GM21717 (cell line): ENCODE results near the gene GDF7.

ENCODE experiments used
- ATAC-seq: cut with Tn5 transposase; IDR thresholded peaks from one replicate; pipeline ENCODE4 v1.9.1; 2021; ENCODE audit warnings: mild to moderate bottlenecking, moderate library complexity; ENCODE audit not compliant: unreplicated experiment

GDF7 gene

DNA sequence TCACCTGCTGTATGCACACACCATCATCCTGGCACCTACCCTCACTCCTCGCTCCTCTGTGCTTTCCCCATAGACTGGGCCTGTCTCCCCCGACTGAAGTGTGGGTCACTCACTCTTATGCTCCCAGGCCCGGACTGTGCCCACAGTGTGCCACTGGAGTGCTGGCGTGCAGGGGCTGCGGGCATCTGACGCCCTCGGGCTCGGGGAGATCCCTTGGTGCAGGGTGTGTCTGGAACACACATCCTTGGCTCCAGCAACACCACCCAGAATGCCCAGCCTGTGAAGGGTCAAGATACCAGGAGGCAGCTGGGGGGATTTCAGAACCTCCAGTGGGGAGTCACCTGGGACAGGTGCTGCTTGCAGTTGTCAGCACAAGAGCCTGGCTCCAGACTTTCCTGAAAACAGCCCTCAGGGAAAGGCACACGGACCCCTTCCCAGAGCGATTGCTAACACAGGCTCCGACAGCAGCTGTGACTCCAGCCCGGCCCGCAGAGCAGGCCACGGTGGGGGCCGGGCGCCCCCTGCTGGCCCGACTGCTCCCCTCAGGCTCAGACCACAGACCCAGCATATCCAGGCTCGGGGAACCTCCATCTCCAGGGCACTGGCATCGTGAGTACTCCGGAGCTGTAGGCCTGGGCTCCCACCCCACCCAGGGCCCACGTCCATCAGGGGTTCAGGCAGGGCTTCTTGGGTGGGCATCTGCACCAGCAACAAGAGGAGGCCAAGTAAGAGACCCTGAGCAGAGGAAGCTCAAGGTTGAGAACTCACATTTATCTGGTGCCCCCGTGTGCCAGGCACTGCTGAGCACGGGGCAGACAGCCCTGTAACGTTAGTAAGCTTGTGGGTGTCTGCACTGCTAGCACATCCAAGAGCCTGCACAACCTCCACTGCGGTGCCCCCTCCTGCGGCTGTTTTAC is 24.6 kb upstream of the GDF7 start:
- ATAC-seq: peak; percentile 94

DNA sequence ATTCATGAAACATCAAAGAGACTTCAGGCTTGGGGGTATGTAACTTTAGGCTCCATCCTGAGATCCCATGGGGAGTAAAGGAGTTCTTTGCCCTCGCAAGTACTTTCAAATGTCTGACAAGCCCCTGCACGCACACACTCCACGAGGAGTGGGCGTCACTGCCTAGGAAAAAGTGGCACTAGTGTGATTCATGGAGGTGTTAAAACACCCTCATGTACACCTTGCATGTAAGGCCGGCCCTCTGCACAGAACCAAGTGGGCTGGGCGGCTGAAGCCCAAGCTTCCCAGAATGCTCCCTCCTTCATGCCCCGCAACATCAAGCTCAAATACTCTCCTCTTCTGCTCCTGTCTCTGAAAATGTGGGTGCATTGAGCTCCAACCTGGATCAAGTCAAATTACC is 23.9 kb upstream of the GDF7 start:
- ATAC-seq: no peak

DNA sequence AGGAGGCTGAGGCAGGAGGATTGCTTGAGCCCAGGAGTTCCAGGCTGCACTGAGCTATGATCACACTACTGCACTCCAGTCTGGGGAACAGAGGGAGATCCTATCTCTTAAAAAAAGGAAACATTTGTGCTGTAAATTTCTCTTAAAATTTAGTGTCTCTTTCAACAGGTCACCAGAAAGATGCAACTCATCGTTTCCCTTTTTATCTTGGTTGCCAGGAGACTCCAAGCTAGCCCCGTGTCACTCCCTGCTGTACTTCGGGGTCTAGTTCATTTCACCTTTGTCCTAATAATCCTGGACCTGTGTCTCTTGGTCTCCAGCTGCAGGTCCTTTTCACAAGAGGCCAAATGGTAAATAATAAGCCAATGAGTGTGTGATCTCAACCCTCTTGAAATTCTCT is 23.1 kb upstream of the GDF7 start:
- ATAC-seq: no peak

DNA sequence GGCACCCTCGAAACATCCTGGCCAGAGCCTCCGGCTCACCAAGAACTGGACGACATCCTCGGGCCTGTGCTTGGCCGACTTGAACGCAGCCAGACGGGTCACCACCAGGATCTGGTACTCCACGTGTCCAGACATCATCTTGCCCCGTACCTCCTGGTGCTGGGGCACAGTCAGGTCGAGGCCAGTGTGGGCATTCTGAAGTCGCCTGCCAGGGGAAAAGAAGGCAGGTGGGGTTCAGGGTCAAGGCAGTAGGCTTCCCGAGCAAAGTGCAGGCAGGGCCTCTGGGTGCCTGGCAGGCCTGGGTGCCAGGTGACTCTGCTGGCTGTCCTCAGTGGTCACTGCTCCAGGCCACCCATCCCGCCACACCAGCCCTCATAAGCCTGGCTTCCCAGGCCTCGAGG is 21.6 kb upstream of the GDF7 start:
- ATAC-seq: no peak

DNA sequence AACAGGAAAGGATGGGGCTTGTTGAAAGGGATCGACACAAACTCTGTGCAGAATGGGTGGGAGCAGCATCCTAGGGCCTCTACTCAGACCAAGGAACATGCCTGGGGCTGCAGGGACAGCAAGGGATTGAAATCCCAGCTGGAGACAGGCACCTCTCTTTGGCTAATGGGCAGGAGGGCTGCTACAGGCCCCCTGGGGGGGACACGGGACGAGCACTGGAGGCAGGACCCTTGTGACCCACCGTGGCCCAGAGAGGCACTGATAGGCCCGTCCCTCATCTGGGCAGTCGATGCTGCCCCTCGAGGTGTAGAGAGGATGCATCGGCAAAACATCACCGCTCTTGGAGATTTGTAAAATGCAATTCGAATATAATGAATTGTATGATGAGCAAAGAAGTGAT is 21.2 kb upstream of the GDF7 start:
- ATAC-seq: no peak

DNA sequence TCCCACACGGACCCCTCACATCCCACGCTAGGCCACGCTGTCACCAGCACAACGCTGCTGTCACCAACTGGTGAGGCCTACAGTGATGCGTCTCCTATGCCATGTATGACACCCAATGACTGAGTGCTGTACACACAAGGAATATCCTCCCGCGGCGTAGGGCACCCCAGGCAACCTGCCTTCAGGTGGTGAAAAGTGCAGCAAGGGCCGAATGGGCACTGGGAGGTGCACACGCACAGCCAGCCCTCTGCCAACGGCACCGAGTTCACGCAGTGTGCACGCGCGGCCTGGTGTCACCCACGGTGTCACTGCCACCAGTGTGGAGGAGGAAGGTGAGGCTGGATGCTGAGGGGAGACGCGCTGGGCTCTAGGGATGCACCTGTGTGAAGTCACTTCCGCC is 20.5 kb upstream of the GDF7 start:
- no peak for ATAC-seq

DNA sequence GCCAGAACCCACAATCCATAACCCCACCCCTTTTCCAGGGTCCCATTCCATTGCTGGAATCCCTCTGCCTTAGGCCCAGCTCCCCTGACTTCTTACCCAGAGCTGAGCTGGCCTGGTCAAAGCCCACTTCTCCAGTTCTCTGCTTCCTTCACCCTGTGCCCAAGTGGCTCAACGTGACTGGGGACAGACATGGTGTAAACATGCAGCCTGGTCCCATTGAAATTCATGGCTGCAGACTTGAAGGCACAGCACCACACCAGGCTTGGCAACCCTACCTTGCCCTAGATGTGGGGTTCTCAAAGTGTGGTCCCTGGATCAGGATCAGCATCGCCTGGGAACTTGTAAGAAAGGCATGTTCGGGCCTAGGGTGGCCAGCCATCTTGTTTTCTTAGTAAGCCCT is 19.7 kb upstream of the GDF7 start:
- ATAC-seq: no peak

DNA sequence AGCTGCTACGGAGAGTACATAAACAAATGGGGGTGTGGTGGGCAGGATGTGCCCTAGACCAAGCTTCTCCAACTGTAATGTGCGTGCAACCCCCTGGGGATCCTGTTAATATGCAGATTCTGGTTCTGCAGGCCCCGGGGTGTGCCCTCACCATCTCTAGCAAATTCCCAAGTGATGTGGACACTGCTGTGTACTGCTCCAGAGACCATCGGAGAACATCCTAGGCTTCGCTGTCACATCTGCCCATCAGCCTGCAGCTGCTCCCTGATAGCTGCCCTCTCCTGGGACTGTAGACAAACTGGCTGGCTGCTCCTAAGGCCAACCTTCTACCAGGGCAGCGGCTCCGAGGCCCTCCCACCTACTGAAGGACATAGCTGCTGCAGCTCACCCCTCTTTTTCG is 19.2 kb upstream of the GDF7 start:
- ATAC-seq: no peak

DNA sequence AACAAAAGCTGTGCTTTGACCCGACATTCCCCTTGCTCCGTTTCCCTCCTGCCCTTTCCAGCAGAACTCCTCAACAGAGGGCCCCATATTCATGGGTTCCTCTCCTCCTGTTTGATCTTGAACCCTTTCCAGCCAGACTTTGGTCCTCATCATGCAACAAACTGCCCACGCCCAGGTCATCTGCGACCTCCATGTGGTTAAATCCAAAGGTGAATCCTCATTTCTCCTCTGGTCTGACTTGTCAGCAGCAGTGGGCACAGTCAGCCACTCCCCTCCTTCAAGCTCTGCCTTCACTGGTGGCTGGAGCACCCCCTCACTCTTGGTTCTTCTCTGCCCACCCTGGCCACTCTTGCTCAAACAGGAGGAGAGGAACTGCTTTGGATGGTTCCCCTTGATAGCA is 18.7 kb upstream of the GDF7 start:
- no peak for ATAC-seq

DNA sequence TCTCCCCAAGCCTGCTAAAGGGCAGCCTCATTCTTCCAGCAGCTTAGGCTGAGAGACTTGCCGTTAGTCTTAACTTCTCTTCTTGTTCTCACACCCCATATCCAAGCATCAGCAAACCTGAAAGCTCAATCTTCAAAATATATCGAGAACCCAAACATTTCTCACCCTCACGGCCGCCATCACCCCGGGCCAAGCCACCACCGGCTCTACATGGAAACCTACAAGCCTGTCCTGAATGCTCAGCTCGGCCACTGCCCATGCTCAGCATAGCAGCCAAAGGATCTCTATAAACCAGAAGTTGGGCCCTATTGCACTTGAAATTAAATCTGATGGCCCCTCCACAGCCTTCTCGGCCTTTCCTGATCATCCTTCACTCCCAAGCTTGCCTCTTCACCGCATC is 18.1 kb upstream of the GDF7 start:
- no peak for ATAC-seq

DNA sequence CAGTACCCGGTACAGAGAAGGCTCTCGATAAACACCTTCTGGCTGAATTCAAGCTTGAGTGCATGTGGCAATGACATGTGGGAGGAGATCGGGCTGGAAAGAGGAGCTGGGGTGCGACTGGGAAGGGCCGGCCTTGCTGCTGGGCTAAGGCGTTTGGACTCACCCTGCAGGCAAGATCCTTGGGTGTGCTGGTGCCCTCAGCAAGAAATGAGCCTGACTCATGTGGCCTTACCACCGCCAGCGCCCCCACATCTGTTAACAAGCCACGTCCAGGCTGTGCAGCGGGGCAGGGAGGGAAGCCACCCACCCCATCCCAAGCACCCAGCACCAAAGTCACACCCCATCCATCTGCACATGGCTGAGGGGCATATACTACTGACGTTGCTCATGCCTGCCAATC is 17.4 kb upstream of the GDF7 start:
- ATAC-seq: no peak

DNA sequence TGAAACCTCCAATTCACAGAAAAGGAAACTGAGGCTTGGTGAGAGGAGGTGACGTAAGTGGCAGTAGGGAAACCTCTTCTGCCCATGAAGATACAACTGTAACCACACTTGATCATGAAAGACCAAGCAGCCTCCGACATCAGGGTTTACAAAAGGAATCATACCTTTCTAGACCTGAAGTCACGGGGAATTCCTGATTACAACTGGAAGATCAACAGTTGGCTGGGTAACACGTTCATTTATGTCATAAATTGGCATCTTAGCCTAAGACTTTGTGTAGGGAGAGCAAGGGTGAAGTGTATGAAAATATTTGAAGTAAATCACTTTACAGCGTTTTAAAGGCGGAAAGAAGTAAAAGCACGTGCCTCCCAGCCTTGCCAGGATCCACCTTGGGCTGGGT is 17.0 kb upstream of the GDF7 start:
- no peak for ATAC-seq

DNA sequence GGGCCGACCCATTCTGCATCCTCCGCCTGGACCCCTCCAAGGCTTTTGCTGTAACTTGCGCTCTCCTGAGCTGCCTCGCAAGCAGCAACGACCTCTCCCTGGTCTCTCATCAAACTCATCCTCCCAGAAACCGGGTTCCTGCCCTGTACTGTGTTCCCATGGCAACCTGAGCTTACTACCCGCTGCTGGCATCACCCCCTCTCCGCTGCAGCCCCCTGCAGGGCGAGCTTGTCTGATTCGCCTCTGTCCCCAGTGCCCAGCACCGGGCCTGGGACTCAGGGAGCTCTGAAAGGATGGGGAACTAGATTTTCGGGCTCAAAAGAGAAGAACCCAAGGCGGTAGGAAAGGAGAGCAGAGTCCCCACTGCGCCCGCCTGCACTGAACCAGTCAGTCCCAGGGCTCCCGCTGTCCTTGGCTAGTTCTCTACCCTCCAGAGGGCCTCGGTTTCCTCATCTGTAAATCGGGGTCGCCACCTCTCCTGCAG is 16.5 kb upstream of the GDF7 start:
- peak; percentile 13 for ATAC-seq

DNA sequence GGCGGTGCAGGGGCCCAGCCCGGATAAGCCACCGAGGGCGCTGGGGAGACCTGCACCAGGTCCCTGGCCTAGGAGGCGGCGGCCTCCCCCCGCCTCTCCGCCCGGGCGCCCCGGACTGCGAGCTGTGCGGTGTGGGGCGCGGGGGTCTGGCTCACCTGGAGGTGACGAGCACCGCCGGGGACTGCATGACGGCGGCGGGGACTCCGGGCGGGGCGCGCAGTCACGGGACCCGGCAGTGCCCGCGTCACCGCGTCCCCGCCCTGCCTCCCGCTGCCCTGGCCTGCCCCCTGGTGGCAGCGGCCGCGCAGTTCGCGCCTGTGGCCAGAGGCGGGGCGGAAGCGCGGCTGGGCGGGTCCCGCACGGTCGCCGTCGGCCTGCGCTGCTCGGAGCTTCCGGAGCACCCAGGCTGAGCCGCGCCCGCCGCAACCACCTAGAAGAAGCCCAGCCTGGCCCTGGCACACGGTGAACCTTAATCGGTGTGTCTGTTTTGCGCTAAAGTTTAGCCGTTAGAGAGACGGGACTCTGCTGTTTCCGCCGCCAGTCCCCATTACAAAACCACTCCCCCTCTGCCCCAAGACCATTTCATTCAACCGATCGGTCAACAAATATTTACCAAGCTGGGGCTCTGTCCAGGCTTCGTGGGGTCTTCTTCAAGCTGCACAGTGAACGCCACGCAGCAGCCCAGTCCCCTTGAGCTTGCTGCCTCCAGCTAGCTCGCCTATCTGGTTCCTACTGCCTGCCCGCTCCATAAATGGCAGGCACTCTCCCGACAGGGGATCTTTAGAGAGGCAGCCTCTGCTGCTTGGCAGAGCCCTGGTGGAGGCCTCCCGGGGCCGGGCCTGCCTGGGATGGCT is 15.8 kb upstream of the GDF7 start, which contains the start of gene HS1BP3:
HS1BP3 (minus strand) TSS at position 222 of the 854 bp plus-strand sequence; CDS start at position 187, 35 bp downstream.
- peak; percentile 98 for ATAC-seq

DNA sequence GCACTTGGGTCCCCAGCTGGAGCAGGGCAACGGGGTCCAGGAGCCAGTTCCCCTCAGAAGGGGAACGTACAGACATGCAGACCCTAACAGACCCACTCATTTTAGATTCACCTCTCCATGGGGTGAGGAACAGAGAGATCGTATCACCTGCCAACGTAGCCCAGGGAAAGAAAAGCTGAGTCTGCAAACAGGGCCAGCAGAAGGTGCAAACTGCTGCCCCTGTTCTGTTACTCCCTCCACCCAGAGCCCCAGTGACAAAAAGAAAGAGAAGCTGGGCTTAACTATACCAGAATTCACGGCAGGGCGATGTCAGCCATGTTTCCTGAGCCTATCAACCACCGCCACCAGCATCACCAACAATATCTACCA is 15.2 kb upstream of the GDF7 start:
- ATAC-seq: no peak

DNA sequence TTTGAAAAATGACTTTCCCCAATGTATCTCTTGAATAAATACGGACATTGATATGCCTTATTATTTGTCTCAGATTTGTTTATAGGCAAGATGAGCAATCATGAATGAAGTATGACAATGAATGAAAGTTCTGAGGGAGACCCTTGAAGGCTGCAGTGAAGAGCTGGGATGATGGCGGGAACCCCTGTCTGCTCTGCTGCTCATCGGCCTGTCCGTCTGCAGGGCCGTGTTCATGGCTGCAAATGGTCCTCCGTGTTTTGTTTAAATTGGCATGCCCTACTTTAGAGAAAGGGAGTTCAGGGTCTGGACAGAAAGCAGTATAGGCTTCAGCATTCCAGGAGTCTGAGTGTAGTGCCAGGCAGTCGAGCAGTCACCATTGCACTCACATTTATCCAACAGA is 14.8 kb upstream of the GDF7 start:
- ATAC-seq: no peak

DNA sequence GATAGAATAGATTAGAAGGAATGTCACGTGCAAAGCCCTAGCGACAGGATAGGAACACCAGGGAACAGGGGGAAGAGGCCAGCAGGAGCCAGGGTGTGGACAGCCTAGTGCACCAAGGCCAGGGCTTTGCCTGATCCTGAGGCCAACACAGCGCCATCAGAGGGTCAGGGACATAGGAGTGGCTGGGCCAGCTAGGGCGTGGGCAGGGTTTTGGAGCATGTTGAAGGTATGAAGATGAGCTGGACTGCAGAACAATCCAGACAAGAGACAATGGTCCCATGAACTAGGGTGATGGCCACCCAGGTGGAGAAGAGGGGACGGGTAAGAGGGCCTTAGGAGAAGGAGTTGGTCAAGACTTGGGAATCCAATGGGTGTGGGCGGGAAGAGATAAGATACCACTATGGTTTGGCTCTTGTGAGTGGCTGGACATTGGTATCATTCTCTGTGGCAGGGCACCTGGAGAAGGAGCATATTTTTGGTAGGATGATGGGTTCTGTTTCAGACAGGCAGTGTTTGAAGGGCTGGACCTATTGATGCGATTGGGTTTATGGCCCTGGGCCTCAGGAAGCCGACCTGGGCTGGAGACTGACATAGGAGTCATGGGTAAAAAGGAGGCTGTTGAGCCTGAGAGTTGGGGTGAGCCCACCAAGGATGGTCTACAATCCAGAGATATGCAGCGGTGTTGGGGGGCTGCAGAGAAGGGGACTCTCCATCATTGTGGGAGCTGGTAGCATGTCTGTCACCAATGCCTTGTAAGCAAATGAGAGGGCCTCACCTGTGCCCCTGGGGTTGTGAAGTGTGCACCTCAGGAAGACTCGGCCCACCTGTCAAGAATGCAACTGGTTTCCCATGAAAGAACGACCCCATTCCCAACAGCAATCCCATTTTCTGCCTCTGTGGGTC is 14.0 kb upstream of the GDF7 start:
- no peak for ATAC-seq

DNA sequence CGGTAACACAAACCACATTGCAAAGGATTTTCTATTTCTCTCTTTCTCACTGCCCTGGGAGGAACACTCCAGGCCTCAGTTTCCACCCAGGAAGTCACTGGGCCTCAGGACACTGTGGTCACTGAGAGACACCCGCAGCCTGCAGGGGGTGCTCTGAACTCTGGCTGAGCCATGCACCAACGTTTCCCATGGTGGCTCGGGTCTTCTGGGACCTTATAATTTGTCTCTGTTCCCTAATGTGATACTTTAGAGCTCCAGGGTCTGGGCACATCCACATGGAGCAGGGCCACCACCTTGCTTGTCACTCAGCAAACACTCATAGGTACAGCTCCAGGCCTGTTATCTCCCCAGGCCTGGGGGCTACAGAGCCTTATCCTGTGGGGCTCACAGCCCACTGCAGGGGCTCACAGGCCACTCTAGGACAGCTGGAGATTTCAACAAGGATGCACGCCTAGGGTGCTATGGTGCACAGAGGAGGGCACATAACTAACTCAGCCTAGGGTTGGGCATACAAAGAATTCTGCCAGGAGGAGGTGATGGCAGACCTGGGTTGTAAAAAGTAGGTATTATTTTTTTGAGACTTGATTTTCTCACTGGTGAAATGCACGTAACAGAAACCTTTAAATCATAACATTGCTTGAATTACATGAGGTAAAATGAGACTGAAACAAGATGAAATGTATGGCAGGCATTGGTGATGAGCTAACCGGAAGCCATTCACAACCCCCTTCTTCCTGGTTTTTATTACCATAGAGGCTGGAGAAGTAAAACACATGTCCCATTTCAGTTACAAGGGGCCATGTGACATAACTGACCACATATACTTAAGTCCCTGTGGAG is 13.0 kb upstream of the GDF7 start:
- ATAC-seq: no peak

DNA sequence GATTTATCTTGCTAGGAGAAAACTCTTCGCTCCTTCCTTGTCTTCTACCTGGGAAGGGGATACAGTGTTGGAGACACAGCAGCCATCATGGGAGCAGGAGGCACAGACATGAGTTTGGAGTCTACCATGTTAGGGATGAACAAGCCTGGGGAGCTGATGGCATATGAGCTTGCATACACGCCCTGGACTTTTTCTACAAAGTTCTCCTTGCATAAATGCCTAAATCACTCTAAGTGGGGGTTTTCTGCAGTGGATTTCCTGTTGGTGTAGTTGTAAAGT is 12.5 kb upstream of the GDF7 start:
- no peak for ATAC-seq

DNA sequence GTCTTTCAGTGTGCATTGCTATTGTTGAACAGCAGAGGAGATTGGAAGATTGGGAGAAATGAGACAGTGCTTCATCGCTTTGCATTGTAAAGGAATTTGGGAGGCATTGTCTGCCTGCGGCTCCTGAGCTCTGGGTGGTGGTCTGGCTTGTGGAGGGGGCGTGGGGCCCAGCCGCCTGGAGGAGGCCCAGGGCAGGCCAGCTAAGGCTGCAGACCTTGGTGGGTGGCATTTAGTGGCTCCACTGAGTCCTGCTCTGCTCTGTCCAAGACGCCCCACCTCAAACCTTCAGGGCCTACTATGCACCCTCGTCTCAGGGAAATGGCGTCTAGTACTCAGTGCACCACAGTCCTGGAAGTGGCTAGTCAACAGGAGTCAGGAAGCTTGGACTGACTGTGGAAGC is 10.4 kb upstream of the GDF7 start:
- ATAC-seq: no peak
